HepG2 (cell line): ENCODE results near the gene KLHL40. TPM values are rescaled to one million over a fixed set of nuclear protein-coding genes. Genes with fewer than 3 reads are reported as not detected.

Experiments used
- ATF7-NPFF ChIP-seq: sonication (generic); formaldehyde crosslinking; IDR thresholded peaks from 2 replicates; pipeline ENCODE4 v1.8.1; 2023; ENCODE audit warnings: mild to moderate bottlenecking, low read depth, missing genetic modification reagents, moderate library complexity
- DNMT3B ChIP-seq: conservative IDR thresholded peaks from 2 replicates; pipeline ENCODE4 v1.6.1; 2016; ENCODE audit warnings: missing biosample characterization, control low read depth
- EP300 ChIP-seq, 3 experiments: sonication (generic) in 1 of 3; formaldehyde crosslinking in 1 of 3; IDR thresholded peaks; 2 replicates each; pipeline versions ENCODE4 v1.5.1 to v1.6.1; 2011 to 2020; ENCODE audit warnings: low read depth in 2 of 3, low read length in 2 of 3, borderline replicate concordance in 1 of 3, improper control_type of control experiment in 1 of 3, mild to moderate bottlenecking in 1 of 3, missing genetic modification reagents in 1 of 3, moderate library complexity in 1 of 3
- MXD4 ChIP-seq: IDR thresholded peaks from 2 replicates; pipeline ENCODE4 v1.6.1; 2016; ENCODE audit warnings: mild to moderate bottlenecking, missing biosample characterization, missing genetic modification reagents
- PHF20 ChIP-seq: sonication (generic); formaldehyde crosslinking; IDR thresholded peaks from 2 replicates; pipeline ENCODE4 v1.5.0; 2020; ENCODE audit warnings: mild to moderate bottlenecking, missing genetic modification reagents
- RERE ChIP-seq: IDR thresholded peaks from 2 replicates; pipeline ENCODE4 v1.6.1; 2016; ENCODE audit warnings: low read depth, missing genetic modification reagents, missing compliant biosample characterization
- SNAPC4 ChIP-seq: sonication (generic); formaldehyde crosslinking; IDR thresholded peaks from 2 replicates; pipeline ENCODE4 v1.4.0; 2020; ENCODE audit warnings: mild to moderate bottlenecking, missing genetic modification reagents
- ZEB1 ChIP-seq: IDR thresholded peaks from 2 replicates; pipeline ENCODE4 v1.6.1; 2012; ENCODE audit warnings: mild to moderate bottlenecking, low read depth, inconsistent platforms; ENCODE audit not compliant: insufficient replicate concordance
- ZKSCAN5 ChIP-seq: sonication (generic); formaldehyde crosslinking; IDR thresholded peaks from 2 replicates; pipeline ENCODE4 v1.5.1; 2020; ENCODE audit warnings: mild to moderate bottlenecking, missing genetic modification reagents
- ZNF354B ChIP-seq: sonication (generic); formaldehyde crosslinking; IDR thresholded peaks from 2 replicates; pipeline ENCODE4 v1.8.0; 2022; ENCODE audit warnings: mild to moderate bottlenecking, missing genetic modification reagents
- ZNF451 ChIP-seq: sonication (generic); formaldehyde crosslinking; IDR thresholded peaks from 2 replicates; pipeline ENCODE4 v1.5.0; 2020; ENCODE audit warnings: mild to moderate bottlenecking, missing genetic modification reagents
- ZNF800 ChIP-seq: sonication (generic); formaldehyde crosslinking; IDR thresholded peaks from 2 replicates; pipeline ENCODE4 v1.4.0; 2020; ENCODE audit warnings: missing genetic modification reagents
- polyA plus RNA-seq, 8 experiments: library from polyadenylated mRNA; depleted of rRNA in 3 of 8; stranded (reverse) in 7 of 8; unstranded in 1 of 8; fragments of >200 nt; fragmentation: Illumina TruSeq in 4 of 8; extraction: Trizol in 4 of 8; gene quantifications; 2 replicates each; pipeline versions ENCODE4 v1.2.1 to v1.2.3, GENCODE V29; 2011 to 2016; ENCODE audit warnings: low read depth in 4 of 8, missing spikeins in 1 of 8, mixed read lengths in 1 of 8; ENCODE audit not compliant: insufficient read depth in 1 of 8
- total RNA-seq, 5 experiments: library from RNA; depleted of rRNA; stranded (reverse); fragments of >200 nt; fragmentation: Illumina TruSeq; extraction: Trizol; gene quantifications; 2 replicates each; pipeline ENCODE4 v1.2.3, GENCODE V29; 2016; ENCODE audit warnings: low read depth in 1 of 5

Gene KLHL40
- total and polyA plus RNA-seq, 2 of the 13 experiments (the other 11 are each of a cell fraction or from before 2014, with no cell fraction given): not detected

- 0 out of 2 replicates have a peak, but pooled peaks have one; percentile 20 for TF ChIP-seq RERE (CRISPR knock-in tag)
- peak; percentile 79 for TF ChIP-seq ATF7-NPFF (CRISPR knock-in tag)
- no peak for TF ChIP-seq EP300 (IDR thresholded peaks at IDR 0.05; ENCODE audit: low read depth in 2 of 2, low read length in 2 of 2)
- TF ChIP-seq EP300 (CRISPR knock-in tag; IDR thresholded peaks at IDR 0.05; ENCODE audit: borderline replicate concordance): 0 out of 2 replicates have a peak, but pooled peaks have one; percentile 22
- peak; percentile 67; the same call in 1 of the 2 replicates for TF ChIP-seq ZNF800 (CRISPR knock-in tag)
- TF ChIP-seq ZNF451: peak; percentile 87
- TF ChIP-seq DNMT3B (CRISPR knock-in tag): 0 out of 2 replicates have a peak, but pooled peaks have one; percentile 58
- TF ChIP-seq ZNF354B (CRISPR knock-in tag): no peak
- TF ChIP-seq SNAPC4 (CRISPR knock-in tag): 0 out of 2 replicates have a peak, but pooled peaks have one; percentile 47
- TF ChIP-seq MXD4 (CRISPR knock-in tag): peak; percentile 60; the same call in 1 of the 2 replicates
- no peak for TF ChIP-seq ZKSCAN5 (CRISPR knock-in tag)
- TF ChIP-seq PHF20: 0 out of 2 replicates have a peak, but pooled peaks have one; percentile 39
- no peak for TF ChIP-seq ZEB1
Measured at GRCh38 chr3:42701371-42702065, 16.2 kb downstream of the KLHL40 start (continued).
